ENCODE data around the gene FN1. TPM values are rescaled to one million over a fixed set of nuclear protein-coding genes. Genes with fewer than 3 reads are reported as not detected.

The FN1 gene
- total RNA-seq, 3 donors from 2014 or later: 74.9 to 295 (median 102) TPM

DNA sequence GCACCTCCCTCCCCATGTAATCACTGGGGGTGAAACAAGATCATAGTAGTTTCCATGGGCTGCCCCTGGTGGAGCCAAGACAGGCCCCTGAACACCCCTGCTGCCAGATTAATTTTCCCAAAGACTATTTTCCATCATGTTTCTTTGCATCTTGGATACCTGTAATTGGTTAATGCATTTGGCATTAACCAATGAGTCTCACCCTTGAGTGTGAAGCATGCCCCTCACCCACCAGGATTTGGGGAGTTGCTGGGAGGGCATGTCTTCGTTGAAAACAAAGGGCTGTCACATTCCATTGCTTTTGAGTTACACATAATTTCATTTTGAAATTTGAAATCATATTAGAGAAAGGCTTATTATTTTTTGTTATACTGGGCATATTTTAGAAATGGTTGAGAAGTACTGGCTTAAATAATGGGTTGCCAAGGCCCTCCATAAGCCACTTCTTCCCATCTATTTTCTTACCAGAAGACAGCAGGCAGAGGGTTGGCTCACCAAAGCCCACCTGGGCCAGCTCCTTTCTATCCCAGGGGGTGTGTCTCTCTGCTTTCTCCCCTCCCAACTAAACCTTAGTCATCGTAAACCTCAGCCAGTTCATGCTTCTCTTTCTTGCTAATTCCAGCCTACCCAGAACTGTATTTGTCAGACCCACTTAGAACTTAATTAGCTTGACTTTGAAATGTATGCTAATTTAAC lies 72.3 kb downstream of the FN1 start:
- no peak for DNase-seq (ENCODE audit: low spot score in 2 of 2)
- Histone ChIP-seq H3K4me3 (no peak overlapping the region), H3K36me3 (no peaks in the 10 kb centered on the region), H3K9me3 (no peaks in the 10 kb centered on the region), H3K27me3 (no peaks in the 10 kb centered on the region), H3K27ac (no peak overlapping the region), H3K4me1 (no peaks in the 10 kb centered on the region)
- intact Hi-C loops (cut with DNase I; ENCODE audit: low total_unique reads): no loop called here
- no peak for TF ChIP-seq POLR2AphosphoS5 (IDR thresholded peaks at IDR 0.05)
- TF ChIP-seq, protein P1, sequence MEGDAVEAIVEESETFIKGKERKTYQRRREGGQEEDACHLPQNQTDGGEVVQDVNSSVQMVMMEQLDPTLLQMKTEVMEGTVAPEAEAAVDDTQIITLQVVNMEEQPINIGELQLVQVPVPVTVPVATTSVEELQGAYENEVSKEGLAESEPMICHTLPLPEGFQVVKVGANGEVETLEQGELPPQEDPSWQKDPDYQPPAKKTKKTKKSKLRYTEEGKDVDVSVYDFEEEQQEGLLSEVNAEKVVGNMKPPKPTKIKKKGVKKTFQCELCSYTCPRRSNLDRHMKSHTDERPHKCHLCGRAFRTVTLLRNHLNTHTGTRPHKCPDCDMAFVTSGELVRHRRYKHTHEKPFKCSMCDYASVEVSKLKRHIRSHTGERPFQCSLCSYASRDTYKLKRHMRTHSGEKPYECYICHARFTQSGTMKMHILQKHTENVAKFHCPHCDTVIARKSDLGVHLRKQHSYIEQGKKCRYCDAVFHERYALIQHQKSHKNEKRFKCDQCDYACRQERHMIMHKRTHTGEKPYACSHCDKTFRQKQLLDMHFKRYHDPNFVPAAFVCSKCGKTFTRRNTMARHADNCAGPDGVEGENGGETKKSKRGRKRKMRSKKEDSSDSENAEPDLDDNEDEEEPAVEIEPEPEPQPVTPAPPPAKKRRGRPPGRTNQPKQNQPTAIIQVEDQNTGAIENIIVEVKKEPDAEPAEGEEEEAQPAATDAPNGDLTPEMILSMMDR (IDR thresholded peaks at IDR 0.05): no peak
- TF ChIP-seq POLR2A (IDR thresholded peaks at IDR 0.05): no peak

DNA sequence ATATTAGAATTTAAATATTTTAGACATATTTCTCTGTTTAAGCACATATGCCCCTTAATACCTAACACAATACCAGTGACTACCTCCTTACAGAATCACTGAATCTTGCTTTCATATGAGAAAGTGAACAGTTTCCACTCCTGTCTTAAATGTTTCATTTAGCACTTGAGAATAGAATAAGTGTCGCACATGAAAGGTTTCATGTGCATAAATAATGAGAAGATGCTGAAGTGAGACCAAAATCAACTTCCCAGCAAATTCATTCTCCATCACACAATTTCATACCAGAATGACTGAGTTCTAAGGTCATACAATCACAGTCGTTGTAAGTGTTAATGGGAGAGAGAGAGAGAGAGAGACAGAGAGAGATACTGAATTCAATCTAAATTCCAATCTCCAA lies 72.8 kb downstream of the FN1 start:
- TF ChIP-seq, protein P1 (IDR thresholded peaks at IDR 0.05): no peak
- Histone ChIP-seq H3K4me3 (no peak overlapping the region), H3K36me3 (no peaks in the 10 kb centered on the region), H3K9me3 (no peaks in the 10 kb centered on the region), H3K27me3 (no peaks in the 10 kb centered on the region), H3K27ac (no peak overlapping the region), H3K4me1 (no peaks in the 10 kb centered on the region)
- DNase-seq (ENCODE audit: low spot score in 2 of 2): no peak
- intact Hi-C loops (cut with DNase I; ENCODE audit: low total_unique reads): no loop called here

DNA sequence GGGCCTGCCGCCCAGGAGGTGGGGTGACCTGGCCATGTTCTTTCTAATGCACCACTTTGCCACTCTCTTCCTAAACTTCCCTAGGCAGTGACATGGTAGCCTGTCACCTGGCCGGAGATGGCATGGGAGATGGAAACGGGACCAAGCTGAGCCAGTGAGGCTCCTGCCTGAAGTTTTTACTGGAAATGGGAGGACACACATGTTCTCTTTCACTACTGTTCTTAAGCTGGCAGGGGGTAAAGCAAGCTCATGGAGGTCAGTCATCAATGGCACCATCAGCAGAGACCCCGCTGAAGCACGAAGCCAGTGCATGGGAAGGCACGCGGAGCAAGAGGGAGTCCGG lies 73.3 kb downstream of the FN1 start:
- Histone ChIP-seq H3K4me1 (no peaks in the 10 kb centered on the region), H3K9me3 (no peaks in the 10 kb centered on the region), H3K36me3 (no peaks in the 10 kb centered on the region), H3K27ac (no peak overlapping the region), H3K27me3 (no peaks in the 10 kb centered on the region), H3K4me3 (no peak overlapping the region)
- no peak for DNase-seq (ENCODE audit: low spot score in 2 of 2)
- TF ChIP-seq POLR2A (IDR thresholded peaks at IDR 0.05) (no peak), POLR2AphosphoS5 (IDR thresholded peaks at IDR 0.05) (no peak)
- TF ChIP-seq, protein P1 (IDR thresholded peaks at IDR 0.05): no peak
- intact Hi-C loops (cut with DNase I; ENCODE audit: low total_unique reads): no loop called here

DNA sequence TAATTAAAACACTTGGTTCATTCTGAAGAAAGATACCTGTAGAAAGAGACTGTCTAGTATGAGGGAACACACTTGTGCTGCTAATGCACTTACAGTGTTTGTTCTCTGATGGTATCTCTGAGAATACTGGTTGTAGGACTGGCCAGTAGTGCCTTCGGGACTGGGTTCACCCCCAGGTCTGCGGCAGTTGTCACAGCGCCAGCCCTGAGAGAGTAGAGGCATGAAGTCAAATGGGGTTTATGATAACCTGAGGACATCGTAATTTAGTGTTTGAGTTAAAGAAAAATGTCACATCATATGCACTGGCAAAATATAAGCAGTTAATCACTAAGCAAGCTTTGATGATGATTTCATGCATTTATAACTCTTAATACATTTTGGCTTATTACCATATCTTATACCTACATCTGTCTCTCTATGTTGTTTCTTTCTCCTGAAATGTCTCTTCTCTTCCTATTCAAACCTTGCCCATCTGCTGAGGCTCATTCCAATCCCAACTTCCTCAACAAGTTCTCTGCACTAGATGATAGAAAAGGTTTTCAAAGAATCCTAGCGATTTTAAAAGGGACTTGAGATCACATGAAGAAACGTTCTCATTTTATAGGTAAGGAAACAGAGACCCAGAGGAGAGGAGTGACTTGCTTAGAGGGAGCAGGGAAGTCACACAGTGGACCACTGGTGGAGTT lies 73.8 kb downstream of the FN1 start:
- no peak overlapping the region for H3K27ac ChIP-seq
- H3K36me3 ChIP-seq: no peaks in the 10 kb centered on the region
- no peaks in the 10 kb centered on the region for H3K27me3 ChIP-seq
- H3K4me1 ChIP-seq: no peaks in the 10 kb centered on the region
- TF ChIP-seq, protein P1 (IDR thresholded peaks at IDR 0.05): no peak
- no peak for TF ChIP-seq POLR2AphosphoS5 (IDR thresholded peaks at IDR 0.05)
- no peak for TF ChIP-seq POLR2A (IDR thresholded peaks at IDR 0.05)
- H3K9me3 ChIP-seq: no peaks in the 10 kb centered on the region
- H3K4me3 ChIP-seq: no peak overlapping the region
- no peak for DNase-seq (ENCODE audit: low spot score in 2 of 2)
- intact Hi-C loops (cut with DNase I; ENCODE audit: low total_unique reads): no loop called here

DNA sequence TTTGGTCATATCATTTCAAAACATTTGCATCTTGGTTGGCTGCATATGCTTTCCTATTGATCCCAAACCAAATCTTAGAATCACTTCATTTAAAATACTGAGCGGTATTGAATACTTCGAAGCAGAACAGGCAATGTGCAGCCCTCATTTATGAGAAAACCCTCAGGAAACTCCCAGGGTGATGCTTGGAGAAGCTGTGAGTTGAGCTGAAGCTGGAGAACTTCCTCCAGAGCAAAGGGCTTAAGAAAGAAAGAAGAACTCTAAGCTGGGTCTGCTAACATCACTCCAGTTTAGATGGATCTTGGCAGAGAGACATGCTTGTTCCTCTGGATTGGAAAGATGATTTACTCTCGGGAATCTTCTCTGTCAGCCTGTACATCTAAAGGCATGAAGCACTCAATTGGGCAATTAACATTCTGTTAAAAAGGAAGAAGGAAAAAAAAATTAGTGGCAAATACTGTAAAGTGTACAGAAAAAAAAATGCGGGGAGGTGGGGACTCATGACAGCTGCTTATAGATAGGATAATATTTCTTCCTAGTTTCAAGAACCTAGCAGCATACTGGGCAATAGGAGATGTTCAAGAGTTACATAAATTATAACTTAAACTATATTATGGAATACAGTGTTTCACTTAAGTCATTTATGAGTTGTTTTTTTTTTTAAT lies 74.5 kb downstream of the FN1 start:
- intact Hi-C loops (cut with DNase I; ENCODE audit: low total_unique reads): no loop called here
- Histone ChIP-seq H3K36me3 (no peaks in the 10 kb centered on the region), H3K4me3 (no peak overlapping the region), H3K9me3 (no peaks in the 10 kb centered on the region), H3K4me1 (no peaks in the 10 kb centered on the region), H3K27me3 (no peaks in the 10 kb centered on the region), H3K27ac (no peak overlapping the region)
- TF ChIP-seq, protein P1 (IDR thresholded peaks at IDR 0.05): no peak
- TF ChIP-seq POLR2AphosphoS5 (IDR thresholded peaks at IDR 0.05): no peak
- TF ChIP-seq POLR2A (IDR thresholded peaks at IDR 0.05): no peak
- no peak for DNase-seq (ENCODE audit: low spot score in 2 of 2)

Data from breast epithelium (tissue), 4 donors.